Testis (tissue), 2 donors: ENCODE results near the gene PSAPL1.

Source experiments
- CTCF ChIP-seq, 3 experiments: fragments of 450-650 bp in 2 of 3; fragments of 200-600 bp in 1 of 3; sonication (generic) in 1 of 3; IDR thresholded peaks; one replicate each; pipeline ENCODE4 v1.5.1; 2016 to 2019; ENCODE audit warnings: antibody characterized with exemption in 3 of 3, mild to moderate bottlenecking in 2 of 3, moderate library complexity in 1 of 3
- POLR2A ChIP-seq: fragments of 450-650 bp; IDR thresholded peaks from one replicate; pipeline ENCODE4 v1.6.1; 2017; ENCODE audit warnings: antibody characterized with exemption, mild to moderate bottlenecking, moderate library complexity

DNA sequence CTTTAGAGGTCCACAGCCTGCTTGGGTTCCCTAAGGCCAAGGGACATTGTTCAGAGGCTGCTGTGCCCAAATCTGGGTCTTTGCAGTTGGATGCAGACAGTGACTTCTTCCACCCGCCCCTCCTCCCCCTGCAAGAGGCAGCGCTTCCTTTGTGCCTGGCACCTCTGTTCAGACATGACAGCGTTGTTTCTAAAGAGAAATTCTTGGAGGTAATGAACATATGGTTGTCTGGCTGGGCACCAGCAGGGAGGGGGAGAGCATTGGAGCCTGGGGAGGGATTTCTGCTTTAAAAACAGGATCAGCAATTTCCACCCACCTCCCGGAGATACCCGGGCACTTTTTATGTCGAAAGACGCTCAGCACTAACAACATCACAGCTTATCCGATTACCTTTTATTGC lies 51.5 kb downstream of the PSAPL1 start:
- TF ChIP-seq CTCF (IDR thresholded peaks at IDR 0.05) (no peak), POLR2A (no peak)
